Measurements from ENCODE around the gene DCAF15. TPM values are rescaled to one million over a fixed set of nuclear protein-coding genes. Genes with fewer than 3 reads are reported as not detected.
"Not testable (repeated sequence)": the region's sequence is repeated elsewhere in the genome, so short reads cannot be mapped to it uniquely, and the experiment has no call there.

The DCAF15 gene
- total RNA-seq, 1 donor from 2014 or later = 17.5 TPM

DNA sequence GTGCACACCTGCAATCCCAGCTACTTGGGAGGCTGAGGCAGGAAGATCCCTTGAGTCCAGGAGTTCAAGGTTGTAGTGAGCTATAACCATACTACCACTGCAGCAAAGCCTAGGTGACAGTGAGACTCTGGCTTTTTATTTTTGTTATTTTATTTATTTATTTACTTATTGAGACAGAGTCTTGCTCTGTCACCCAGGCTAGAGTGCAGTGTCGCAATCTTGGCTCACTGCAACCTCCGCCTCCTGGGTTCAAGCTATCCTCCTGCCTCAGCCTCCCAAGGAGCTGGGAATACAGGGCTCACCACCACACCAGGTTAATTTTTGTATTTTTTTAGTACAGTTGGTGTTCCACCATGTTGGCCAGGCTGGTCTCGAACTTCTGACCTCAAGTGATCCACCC lies 21.2 kb downstream of the DCAF15 start:
- not testable (repeated sequence) for DNase-seq (ENCODE audit: low spot score)

DNA sequence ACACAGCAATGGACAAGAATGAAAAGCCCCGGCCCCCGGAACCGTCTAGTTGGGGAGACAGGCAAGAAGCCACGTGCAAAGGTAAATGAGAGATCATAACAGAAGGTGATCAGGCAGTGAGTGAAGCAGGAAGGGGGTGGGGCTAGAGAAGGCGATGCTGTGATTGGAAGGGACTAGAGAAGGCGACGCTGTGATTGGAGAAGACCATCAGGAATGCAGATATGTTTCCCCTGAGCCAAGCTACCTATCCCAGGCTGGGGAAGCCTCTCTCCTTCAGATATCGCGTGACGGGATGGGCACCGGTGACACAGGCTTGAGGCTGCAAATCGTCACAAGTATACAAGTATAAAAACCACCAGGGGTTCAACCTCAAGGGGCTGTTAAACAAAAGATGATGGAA lies 21.8 kb downstream of the DCAF15 start:
- DNase-seq (ENCODE audit: low spot score) = no peak

DNA sequence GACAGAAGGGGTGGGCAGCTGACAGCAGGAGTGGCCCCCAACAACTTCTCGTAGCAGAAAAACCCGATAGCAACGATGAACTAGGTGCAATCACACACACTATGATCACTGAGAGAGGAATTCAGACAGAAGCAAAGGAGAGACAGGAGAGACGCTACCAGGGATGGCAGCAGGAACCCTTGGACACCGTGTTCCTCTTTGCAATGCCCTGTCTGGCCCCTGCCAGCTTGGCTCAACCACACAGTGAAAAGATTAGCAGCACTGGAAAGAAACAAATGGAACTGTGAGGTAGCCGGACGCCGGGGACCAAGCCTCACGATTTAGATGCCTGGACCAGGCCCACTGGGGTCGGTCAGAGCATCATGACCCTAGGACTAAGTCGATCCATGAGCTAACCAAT lies 23.6 kb downstream of the DCAF15 start:
- no peak for DNase-seq (ENCODE audit: low spot score)

DNA sequence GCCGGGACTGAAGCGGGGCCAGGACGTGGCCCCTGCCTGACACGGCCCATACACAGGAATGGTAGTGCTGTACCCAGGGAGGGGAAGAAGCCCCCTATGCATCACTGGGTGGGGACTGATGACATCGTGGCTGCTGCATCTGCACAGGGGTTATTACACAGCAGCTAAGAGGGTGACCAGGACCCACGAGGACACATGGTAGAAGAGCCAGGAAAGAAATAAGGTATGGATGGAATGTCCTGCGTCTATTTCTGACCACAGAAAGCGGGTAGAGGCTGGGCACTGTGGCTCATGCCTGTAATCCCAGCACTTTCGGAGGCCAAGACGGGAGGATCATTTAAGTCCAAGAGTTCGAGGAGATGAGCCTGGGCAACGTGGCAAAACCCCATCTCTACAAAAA lies 24.1 kb downstream of the DCAF15 start:
- no peak for DNase-seq (ENCODE audit: low spot score)

DNA sequence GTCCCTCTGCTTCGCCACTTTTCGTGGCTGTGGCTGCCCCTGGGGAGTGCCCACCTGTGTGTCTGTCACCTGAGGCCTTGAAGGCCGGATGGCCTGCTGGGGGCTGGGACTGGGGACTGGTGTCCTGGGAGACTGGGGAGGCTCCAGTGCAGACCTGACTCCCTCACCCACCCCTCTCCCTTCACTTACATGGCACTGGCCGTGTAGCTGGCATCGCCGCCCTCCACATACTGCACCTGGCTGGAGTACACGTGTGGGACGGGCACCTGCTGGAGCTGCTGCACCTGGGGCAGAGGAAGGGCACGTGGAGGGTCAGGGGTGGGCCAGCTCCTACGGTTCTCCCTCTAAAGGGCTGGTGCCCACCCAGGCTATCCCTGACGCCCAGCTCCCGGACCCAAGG lies 25.5 kb downstream of the DCAF15 start:
- DNase-seq (ENCODE audit: low spot score) = no peak

DNA sequence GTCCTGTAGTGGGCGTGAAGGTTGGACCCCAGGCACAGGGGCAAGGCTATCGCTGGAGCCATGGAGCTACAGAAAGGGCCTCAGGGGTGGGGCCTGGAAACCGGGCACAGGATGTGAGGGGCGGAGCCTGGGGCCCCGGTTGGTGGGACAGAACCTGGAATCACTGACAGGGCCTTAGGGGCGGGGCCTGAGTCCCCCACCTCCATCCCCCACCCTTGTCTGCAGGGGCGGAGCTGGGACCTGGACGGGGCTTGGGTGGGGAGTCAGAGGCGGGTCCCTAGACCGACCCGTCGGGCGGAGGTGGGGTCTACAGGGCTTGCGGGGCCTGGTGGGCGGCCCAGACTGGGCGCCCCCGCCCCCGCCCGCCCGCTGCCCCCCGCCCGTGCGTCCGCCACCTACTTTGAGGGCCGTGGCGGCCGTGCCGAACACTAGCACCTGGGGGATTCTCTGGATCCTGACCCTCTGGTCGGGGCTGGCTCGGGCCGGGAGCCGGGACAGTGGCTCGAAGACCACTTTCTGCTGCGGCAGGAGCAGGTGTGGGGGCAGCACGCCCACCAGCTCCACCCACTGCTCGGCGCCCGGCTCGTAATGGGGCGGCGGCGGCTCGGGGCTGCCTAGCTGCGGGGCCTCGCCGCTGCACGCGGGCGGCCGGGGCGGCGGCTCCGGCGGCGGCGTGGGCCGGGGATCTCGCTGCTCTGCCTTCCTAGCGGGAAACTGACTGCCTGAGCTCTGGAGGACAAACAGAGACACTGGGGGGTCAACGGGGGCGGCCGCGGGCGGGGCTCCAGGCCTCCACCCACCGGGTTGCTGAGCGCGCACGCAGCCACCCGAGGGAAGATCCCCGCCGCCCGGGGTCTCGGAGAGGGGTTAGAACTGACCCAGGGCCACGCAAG lies 26.3 kb downstream of the DCAF15 start:
- DNase-seq (ENCODE audit: low spot score) = no peak

DNA sequence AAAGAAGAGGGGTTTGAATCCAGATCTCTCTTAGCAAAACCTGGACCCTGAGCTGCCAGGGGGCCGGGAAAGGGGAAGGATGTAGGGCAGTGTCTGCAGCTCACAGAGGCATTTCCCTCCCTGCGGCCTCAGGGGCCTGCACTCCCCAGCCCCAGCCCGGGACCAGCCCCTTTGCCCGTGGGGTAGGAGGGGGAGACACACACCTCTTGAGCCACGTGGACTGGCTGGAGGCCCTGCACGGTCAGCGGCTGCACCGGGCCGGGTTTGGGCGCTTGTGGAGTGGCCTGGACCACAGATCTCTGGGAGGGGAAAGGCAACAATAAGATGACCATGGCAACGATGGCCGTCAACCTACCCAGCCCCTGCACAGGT lies 26.9 kb downstream of the DCAF15 start:
- no peak for DNase-seq (ENCODE audit: low spot score)

DNA sequence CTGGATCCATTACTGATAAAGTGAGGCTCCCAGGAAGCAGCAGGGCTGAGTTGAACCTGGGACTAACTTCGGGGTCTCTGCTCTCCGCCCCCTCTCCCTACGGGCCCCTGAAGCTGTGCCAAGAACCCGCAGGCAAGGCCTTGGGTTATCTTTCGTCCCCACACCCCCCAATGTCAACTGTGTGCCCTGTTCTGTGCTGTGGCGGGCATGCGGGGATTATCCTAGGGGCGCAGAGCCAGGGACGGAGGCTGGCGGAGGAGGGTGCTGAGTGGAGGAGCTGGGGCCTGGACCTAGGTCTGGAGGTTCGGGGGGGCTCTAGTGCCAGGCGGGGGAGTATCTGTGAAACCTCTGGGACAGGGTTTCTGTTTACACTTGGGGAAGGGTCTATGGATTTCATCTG lies 27.4 kb downstream of the DCAF15 start:
- no peak for DNase-seq (ENCODE audit: low spot score)

DNA sequence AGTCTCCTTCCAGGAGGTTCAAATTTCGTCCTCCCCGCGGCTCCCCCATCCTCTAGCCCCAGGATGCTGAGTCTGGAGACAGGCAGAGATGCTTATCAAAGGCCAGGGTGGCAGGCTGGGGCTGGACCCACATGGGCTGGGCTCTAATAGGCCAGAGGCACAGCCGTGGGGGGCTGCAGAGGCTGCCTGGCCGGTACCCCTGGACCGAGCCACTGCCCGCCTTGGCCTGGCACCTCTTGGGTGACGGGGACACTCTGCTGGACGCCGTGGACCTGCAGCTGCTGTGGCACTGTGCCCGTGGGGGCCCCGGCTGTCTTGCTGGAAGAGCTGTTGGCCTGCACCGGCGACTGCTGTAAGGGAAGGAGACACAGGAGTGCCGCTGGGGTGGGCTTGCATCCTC lies 28.0 kb downstream of the DCAF15 start:
- DNase-seq (ENCODE audit: low spot score) = no peak

DNA sequence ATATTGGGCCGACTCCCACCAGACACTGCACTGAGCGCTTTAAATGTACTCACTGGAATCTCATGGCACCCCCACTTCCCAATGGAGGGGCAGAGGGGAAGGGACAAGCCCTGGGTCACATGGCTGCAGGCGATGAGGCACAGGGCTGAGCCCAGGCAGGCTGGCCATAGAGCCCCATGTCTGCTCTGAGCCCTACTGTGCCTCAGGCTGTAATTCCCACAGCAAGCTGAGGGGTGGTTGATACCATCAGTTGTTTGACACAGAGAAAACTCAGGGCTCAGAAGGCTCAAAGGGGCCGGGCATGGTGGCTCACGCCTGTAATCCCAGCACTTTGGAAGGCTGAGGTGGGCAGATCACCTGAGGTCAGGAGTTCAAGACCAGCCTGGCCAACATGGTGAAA lies 28.7 kb downstream of the DCAF15 start:
- no peak for DNase-seq (ENCODE audit: low spot score)

DNA sequence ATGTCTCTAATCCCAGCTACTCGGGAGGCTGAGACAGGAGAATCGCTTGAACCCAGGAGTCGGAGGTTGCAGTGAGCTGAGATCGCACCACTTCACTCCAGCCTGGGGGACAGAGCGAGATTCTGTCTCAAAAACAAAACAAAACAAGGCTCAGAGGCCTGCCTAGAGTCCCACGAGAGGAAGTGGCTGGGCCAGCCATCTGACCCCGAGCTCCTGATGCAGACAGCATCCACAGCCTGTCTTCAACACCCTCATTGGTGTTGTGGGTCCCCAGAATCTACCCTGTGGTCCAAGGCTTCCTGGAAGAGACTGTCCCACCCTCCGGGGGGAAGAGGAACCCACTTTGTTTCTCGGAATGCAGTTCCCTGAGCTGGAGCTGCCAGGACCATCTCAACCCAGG lies 29.2 kb downstream of the DCAF15 start:
- no peak for DNase-seq (ENCODE audit: low spot score)

DNA sequence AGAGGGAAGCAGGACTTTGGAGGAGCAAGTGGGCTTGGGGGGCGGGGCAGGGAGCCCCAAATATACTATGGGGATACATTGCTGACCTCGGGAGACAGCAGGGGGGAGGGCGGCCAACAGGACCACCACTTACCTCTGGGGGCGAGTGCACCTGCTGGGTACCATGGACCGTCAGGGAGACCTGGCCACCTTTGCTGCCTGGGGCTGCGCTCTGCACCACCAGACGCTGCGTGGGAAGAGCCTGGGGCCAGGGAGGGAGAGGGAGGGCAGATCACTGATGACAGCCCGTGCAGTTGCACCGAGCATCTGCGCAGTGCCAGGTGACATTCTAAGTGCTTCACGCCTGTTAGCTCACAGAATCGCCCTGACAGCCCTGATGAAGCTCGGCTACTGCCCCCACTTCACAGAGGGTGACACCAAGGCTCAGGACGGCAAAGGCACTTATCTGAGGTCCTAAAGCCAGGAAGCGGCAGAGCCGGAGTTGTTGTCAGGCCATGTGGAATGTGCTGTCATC lies 29.7 kb downstream of the DCAF15 start:
- no peak for DNase-seq (ENCODE audit: low spot score)

DNA sequence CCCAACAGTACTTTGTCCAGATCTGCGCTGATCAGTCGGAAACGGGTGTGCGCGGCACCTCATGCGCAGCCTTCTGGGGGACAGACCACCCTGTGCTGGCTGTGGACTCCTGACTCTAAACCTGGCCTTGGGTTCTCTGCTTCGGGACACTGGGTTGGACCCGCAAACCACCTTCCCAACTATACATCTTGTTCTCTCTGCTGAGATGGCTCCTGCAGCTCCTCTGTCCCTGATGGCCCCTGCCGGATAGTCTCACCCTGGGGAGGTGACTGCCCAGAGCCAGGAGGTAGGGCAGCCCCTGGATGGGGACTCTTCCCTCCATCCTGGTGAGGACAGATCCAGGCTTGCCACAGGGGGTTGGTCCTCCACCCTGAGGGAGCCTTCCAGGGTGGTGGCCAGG lies 30.5 kb downstream of the DCAF15 start:
- DNase-seq (ENCODE audit: low spot score) = no peak

DNA sequence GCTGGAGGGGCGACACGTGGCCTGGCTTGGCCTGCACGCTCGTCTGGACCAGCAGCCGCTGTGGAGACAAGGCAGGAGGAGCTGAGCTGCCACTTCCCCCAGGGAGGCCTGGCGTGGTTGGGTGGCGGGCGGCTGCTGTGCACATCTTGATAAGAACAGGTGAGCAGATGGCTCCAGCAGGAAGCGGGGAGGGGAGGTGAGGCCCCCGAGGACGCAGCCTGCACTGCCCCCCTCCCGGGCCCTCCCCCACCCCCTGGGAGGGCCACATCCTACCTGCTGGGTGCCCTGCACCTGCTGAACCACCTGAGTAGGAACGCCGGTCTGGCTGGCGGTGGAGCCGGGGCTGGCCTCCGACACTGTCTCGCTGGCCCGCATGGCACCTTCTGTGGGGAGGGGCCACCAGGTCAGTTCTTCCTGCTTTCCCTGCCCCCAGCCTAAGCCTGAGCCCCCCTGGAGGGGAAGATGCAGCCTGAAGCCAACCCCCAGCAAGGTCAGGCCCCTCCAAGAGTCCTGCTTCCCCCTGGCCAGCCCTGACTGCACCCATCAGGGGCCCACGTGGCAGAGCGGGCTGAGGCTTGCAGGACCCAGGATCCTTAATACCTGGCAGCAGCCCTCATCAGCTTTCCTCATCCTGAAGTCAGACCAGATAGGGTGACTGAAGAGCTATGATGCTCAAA lies 31.0 kb downstream of the DCAF15 start:
- no peak for DNase-seq (ENCODE audit: low spot score)

DNA sequence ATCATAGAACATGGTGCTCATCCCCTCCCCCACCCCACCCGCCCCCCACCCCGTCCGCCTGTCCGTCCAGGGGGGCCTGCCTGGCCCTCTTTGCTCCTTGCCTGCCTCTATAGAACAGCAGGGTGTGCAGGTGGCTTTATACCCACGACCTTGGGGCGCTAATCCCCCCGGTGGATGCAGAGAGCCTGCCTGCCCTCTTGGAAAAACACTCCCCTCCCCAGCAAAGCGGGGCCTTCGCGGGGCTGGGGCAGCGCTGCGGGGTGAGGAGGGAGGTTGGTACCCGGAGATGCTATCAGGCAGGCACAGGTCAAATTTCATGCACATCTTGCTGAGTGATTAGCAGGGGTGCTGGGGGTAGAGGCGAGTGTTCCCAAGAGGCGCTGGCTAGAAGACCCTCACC lies 31.9 kb downstream of the DCAF15 start:
- no peak for DNase-seq (ENCODE audit: low spot score)

DNA sequence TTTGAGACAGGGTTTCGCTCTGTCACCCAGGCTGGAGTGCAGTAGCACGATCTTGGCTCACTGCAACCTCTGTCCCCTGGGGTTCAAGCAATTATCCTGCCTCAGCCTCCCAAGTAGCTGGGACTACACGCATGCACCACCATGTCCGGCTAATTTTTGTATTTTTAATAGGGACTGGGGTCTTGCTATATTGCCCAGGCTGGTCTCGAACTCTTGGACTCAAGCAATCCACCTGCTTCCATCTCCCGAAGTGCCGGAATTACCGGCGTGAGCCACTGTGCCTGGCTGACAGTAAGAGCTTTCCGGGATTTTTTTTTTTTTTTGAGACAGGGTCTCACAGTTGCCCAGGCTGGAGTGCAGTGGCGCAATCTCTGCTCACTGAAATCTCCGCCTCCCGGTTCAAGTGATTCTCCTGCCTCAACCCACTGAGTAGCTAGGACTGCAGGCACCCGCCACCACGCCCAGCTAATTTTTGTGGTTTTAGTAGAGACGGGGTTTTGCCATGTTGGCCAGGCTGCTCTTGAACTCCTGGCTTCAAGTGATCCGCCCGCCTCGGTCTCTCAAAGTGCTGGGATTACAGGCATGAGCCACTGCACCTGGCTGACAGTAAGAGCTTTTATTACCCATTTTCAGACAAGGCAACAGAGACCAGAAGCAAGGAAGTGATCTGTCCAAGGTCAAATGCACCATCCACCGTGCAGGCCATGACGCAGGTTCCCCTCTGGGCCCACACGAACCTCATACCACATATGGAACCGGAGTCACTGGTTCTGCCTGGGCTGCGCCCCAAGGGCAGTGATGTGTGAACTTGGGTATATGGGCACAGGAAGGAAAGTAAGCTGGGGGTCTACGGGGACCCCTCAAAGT lies 32.8 kb downstream of the DCAF15 start:
- DNase-seq (ENCODE audit: low spot score) = no peak

DNA sequence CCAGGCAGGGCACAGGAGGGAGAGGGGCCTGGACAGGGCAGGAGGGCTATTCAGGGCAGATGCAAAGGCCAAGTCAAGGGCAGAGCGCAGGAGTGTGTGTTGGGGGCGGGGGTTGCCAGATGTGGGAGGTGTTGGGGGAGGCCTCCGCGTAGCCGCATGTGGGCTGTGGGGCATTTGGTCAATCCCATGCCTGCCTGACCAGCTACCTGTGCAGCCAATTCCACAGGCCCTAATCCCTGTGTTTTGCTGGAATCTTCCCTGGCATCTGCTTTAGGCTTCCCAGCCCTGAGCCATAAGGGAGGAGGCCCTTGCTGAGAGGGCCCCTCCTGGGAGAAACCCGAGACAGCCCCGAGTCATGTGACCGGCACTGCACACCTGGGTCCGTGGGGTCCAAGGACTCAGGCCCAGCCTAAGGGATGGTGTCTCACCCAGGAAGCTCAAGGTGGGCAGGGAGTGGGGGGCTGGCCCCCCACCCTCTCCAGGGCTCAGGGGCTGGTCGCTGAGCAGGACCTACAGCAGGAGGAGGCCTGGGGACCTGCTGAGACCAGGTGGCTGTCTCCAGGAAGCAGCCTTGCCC lies 33.5 kb downstream of the DCAF15 start:
- no peak for DNase-seq (ENCODE audit: low spot score)

DNA sequence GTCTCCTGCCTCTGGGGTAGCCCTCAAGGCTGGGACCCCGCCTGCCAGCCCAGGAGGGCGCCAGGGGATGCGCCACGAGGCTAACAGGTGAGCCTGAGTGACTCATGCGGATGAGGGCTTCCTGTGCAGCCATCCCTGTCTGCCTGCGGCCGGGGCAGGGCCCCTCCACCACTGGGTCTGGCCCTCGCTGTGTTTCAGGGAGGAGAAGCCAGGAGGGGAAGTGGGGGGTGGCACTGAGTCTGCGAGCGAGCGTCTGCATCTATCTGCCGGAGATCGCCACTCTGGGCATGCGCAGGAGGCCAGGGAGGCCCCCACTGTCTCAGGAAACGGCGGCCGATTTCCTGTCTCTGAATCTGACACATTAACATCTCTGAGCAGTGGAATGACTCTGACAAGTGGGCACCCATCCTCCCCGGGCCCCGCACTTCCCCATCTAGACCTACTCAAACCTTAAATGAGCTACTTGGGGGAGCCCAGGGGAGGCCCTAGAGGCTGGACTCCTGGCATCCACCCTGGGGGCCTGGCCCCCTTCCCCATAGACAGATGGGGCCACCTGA lies 34.1 kb downstream of the DCAF15 start:
- DNase-seq (ENCODE audit: low spot score) = peak; percentile 94

DNA sequence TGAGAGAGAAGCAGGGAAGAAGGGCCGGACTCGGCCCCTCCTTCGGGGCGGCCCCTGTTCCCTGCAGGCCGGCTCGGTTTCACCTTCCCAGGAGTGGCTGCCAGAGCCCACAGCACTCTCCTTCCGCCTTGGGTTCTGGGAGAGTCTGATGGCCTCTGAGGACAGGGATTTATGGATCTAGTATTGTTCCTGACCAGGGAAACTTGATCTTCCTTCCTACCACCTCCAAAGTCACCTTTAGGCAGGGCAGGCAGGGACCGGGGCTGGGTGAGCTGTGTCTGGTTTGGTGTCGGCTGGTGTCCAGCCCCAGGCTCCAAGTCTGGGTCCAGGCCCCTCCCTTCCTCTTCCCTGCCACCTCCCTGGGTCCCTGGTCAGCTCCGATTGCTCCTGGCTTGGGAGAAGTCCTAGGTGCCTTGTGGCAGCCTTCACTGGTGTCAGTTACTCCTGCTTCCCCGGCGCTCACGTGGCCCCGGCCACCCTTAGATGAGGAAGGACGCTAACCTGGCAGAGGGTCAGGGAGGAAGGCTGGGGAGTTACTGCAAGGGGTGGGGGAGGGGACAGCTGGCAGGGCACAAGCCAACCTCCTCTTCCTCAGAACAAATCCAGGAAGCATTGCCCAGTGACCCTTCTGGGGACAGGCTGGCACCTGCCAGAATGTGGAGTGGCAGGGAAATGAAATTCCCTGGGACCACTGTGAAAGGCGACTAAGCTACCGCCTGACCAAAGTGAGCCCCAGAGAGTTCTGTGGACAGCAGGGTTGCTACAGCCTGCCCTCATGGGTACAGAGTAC lies 35.0 kb downstream of the DCAF15 start:
- no peak for DNase-seq (ENCODE audit: low spot score)

DNA sequence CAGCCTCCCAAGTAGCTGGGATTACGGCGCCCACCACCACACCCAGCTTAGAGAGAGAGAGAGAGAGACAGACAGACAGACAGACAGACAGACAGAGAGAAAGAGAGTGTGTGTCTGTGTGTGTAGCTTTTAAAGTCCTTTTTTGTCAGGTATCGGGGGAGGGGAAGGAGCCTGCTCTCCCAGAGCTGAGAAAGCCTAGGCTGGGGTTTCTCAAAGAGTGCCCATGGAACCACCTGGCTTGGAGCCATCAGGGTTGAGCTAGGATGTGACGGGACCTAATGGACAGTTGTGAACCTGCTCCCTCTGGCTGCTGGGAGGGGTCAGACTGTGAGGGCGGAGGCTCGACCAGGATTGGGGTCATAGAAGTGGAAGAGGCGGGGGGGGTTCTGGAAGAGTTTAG lies 37.2 kb downstream of the DCAF15 start:
- no peak for DNase-seq (ENCODE audit: low spot score)

Data from mesenteric fat pad (tissue), 1 donor.